Choroid plexus epithelial cell (primary cell): Measurements from ENCODE around the gene MTHFR.
A peak's percentile ranks its signal among the peaks of the same experiment; 100 is the strongest.

Source experiments
- DNase-seq: peaks from one replicate; pipeline ENCODE4 v3.0.0-alpha.2; 2010; ENCODE audit warnings: low read depth
- H3K4me3 ChIP-seq: 2 replicates; pipeline ENCODE4 v1.5.1; 2011; ENCODE audit warnings: low read depth, mild to moderate bottlenecking, control low read depth, low read length, moderate library complexity
- CTCF ChIP-seq: conservative IDR thresholded peaks from 2 replicates; pipeline ENCODE4 v1.5.1; 2011; ENCODE audit warnings: low read depth, mild to moderate bottlenecking, control low read depth, inconsistent platforms, low read length, moderate library complexity

Gene MTHFR

GRCh38 chr1:11805422-11806306 is at the start of gene MTHFR, which contains the start of gene CLCN6:
TSS of gene MTHFR (minus strand) at chr1:11805964. CDS start at chr1:11803116, 2,848 bp downstream.
TSS of gene CLCN6 (plus strand) at chr1:11806191. CDS start at chr1:11806263, 72 bp downstream.
- H3K4me3 ChIP-seq, result peak within 1 kb of the TSS; percentile 97
- peak; percentile 100 for DNase-seq
- no peak for TF ChIP-seq CTCF

DNA sequence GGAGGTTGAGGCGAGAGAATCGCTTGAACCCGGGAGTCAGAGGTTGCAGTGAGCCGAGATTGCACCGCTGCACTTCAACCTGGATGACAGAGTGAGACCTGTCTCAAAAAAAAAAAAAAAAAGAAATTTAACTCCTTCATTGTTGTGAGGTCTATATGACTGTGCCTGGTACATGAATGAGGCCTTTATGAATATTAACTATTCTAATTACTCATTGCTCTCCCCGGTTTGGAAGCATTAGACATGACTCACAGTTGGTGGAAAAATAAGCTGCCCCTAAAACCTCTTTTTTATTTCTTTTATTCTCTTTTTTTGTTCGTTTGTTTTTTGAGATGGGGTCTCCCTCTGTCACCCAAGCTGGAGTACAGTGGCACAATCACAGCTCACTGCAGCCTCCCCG is 49.7 kb upstream of the MTHFR start:
- no peak overlapping the region for H3K4me3 ChIP-seq
- DNase-seq, result no peak
- no peak for TF ChIP-seq CTCF

GRCh38 chr1:11854519-11854918 is 48.8 kb upstream of the MTHFR start:
- no peak overlapping the region for H3K4me3 ChIP-seq
- DNase-seq, result no peak
- no peak for TF ChIP-seq CTCF

DNA sequence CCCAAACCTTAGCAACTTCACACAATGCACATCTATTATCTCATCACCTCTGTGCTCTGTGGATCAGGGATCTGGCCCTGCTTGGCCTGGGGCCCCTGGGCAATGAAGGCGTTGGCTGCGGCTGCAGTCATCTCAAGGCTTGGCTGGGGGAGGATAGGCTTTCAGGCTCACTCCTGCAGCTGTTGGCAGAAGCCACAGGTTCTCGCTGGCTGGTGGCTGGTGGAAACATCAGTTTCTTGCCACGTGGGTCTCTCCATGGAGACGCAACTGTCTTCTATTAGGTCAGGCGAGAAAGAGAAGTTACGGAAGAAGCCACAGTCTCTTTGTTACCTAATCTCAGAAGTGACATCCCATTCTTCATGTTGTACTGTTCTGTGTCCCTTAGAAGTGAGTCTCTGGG is 45.4 kb upstream of the MTHFR start:
- DNase-seq, result no peak
- no peak overlapping the region for H3K4me3 ChIP-seq
- TF ChIP-seq CTCF, result no peak

- DNase-seq, result no peak
- no peak for TF ChIP-seq CTCF
- H3K4me3 ChIP-seq, result no peak overlapping the region
These were observed 44.4 kb upstream of the MTHFR start for GRCh38 chr1:11850156-11850555.

DNA sequence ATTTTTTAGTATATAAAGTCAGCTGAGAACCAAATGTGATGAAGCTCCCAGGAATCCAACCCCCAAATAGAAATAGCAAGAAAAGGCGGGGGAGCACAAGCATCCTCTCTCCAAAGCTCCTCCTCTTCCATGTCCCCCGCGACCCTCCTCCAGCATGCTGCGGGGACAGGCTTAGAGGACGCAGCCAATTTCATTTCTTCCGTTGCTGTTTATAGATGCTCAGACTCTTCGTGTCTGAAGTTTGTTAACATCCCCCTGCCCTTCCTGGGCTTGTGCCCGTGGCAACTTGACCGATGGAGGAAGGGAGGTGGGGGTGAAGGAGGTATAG is 42.6 kb upstream of the MTHFR start:
- TF ChIP-seq CTCF, result no peak
- no peak for DNase-seq
- no peak overlapping the region for H3K4me3 ChIP-seq
